Measurements from ENCODE around the gene RB1.

GRCh38 chr13:48489666-48490065, 186.1 kb downstream of the RB1 start:
- TF ChIP-seq CTCF (IDR thresholded peaks at IDR 0.05) (no peak), JUNB (IDR thresholded peaks at IDR 0.05) (no peak), EHF (CRISPR knock-in tag; IDR thresholded peaks at IDR 0.05) (no peak), EP300 (IDR thresholded peaks at IDR 0.05) (no peak), CBX8 (IDR thresholded peaks at IDR 0.05) (no peak), JUN (IDR thresholded peaks at IDR 0.05) (no peak), RARB (CRISPR knock-in tag; IDR thresholded peaks at IDR 0.05) (no peak), ELK1 (IDR thresholded peaks at IDR 0.05; ENCODE audit: low read depth, low read length) (no peak), RAD21 (conservative IDR thresholded peaks at IDR 0.05 in 1 of 2, IDR thresholded peaks at IDR 0.05 in 1 of 2) (no peak), CHD2 (IDR thresholded peaks at IDR 0.05; ENCODE audit: low read length, partially characterized antibody) (no peak), MAFK (IDR thresholded peaks at IDR 0.05; ENCODE audit: partially characterized antibody) (no peak), ZSCAN20 (CRISPR knock-in tag; IDR thresholded peaks at IDR 0.05) (no peak), ZFP36 (IDR thresholded peaks at IDR 0.05; ENCODE audit: borderline replicate concordance, partially characterized antibody) (no peak)
- TF ChIP-seq, protein P1, sequence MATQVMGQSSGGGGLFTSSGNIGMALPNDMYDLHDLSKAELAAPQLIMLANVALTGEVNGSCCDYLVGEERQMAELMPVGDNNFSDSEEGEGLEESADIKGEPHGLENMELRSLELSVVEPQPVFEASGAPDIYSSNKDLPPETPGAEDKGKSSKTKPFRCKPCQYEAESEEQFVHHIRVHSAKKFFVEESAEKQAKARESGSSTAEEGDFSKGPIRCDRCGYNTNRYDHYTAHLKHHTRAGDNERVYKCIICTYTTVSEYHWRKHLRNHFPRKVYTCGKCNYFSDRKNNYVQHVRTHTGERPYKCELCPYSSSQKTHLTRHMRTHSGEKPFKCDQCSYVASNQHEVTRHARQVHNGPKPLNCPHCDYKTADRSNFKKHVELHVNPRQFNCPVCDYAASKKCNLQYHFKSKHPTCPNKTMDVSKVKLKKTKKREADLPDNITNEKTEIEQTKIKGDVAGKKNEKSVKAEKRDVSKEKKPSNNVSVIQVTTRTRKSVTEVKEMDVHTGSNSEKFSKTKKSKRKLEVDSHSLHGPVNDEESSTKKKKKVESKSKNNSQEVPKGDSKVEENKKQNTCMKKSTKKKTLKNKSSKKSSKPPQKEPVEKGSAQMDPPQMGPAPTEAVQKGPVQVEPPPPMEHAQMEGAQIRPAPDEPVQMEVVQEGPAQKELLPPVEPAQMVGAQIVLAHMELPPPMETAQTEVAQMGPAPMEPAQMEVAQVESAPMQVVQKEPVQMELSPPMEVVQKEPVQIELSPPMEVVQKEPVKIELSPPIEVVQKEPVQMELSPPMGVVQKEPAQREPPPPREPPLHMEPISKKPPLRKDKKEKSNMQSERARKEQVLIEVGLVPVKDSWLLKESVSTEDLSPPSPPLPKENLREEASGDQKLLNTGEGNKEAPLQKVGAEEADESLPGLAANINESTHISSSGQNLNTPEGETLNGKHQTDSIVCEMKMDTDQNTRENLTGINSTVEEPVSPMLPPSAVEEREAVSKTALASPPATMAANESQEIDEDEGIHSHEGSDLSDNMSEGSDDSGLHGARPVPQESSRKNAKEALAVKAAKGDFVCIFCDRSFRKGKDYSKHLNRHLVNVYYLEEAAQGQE (IDR thresholded peaks at IDR 0.05): no peak

All from A549 (cell line).